HG02588 (cell line): ENCODE measurements around the gene ILF2.

Source experiments
- ATAC-seq: cut with Tn5 transposase; IDR thresholded peaks from one replicate; pipeline ENCODE4 v1.9.1; 2021; ENCODE audit warnings: mild to moderate bottlenecking, moderate library complexity; ENCODE audit not compliant: unreplicated experiment

The ILF2 gene

DNA sequence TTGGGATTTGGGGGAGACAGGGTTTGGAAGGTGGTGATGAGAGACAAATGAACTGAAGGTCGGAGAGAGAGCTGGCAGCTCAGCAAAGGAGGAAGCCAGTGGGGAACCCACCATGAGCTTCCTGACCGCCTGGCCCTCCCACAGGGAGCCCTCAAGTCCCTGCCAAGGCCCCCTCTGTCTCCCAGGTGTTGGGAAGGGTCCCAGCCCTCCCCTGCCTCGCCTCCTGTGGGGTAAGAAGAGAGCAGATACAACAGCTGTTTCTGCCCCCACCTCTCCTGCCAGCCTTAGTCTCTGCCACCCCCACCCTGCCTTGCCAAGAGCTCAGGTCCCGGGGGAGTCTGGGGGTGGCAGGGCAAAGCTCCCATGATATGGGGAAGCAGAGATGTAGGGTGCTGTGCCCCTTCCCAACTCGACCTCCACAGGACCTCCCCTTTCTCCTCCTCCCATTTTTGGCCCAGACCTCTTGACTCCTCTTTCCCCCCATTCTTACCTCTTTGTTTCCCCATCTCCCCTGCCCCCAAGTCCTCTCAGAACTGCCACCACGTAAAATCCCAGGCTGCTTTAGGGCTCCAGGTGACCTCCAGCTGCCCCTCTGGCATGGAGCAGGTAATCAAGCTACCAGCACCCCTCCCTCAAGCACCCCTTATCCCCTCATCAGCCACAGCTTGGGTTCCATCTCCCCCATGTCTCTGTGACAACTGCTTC, 42.0 kb downstream of the ILF2 start:
- ATAC-seq = no peak

DNA sequence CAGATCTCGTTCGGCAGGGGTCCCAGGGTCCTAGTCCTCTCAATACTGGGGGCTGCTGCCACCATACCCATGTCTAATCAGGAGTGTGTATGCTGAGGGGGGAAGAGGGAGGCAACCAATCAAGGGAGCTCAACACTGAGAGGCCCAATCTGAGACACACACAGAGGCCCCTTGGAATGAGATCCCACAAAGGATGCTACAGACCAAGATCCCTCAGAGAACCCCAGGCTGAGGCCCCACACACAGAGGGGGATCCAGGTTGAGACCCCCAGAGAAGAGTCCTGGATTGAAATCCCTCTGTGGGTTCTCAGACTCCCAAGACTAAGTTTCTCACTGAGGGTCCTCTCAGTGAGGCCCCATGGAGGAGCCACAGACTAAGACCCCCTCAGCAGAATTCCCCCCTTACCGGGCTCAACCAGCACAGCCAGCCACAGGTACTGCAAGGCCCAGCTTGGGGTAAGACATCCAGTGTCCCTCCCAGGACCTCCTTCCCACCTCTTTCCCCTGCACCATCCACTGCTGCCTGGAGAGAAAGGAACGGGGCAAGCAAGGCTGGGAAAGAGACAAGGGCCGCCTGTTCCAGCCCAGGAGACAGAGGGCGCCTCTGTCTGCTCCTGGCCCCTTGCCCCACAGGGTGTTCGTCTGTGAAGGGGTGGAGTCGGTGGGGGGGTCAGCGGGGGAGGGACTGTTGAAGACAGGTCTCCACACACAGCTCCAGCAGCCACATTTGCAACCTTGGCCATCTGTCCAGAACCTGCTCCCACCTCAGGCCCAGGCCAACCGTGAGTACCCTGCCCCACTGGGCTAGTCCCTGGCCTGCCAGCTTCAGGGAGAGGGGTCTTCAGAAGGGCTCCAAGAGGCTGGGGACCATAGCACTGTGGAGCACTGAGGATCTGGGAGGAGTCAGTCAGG, 42.8 kb downstream of the ILF2 start, which contains the start of gene S100A1:
S100A1 (plus strand) TSS at position 720 of the 912 bp plus-strand sequence. CDS start 2,088 bp downstream, outside the sequence.
- ATAC-seq = no peak

DNA sequence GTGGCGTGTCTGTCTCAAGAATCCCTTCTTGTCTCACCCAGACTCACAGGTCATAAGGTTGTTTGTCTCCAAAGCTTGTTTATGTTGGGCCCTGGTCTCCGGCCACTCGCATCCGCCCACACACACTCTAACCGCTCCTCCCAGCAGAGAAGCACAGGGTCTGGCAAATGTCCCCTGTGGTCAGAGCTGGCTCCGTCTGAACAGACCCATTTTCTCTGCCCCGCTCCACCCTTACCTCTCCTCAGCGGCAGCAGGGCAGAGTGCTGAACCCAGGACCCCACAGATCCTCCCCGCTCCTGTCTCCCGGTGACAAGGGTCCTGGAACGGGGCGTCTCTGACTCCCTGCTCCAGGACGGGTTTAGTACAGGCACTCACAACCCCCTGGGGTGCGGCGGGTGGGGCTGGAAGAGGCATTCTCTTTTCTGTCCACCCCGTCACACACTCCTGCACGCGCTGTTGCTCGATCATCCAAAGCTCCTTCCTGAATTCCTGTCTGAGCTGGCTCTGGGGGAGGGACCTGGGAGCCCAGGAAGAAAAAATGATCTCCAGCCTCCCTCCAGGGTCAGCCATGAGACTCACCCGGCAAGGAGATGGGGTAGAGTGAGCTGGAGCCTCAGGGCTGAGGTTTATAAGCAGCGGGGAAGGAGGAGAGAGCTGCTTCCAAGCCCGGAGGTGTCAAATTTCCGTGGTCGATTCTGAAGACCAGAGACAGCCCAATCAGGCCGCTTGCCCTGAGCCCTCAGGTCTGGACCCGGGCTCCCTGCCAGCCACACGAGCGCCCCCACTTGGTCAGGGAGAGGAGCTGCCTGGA, 43.7 kb downstream of the ILF2 start, which contains the start of gene S100A13:
S100A13 (minus strand) TSS at position 602 of the 811 bp plus-strand sequence. CDS start 1,033 bp downstream, outside the sequence.
- ATAC-seq = no peak

DNA sequence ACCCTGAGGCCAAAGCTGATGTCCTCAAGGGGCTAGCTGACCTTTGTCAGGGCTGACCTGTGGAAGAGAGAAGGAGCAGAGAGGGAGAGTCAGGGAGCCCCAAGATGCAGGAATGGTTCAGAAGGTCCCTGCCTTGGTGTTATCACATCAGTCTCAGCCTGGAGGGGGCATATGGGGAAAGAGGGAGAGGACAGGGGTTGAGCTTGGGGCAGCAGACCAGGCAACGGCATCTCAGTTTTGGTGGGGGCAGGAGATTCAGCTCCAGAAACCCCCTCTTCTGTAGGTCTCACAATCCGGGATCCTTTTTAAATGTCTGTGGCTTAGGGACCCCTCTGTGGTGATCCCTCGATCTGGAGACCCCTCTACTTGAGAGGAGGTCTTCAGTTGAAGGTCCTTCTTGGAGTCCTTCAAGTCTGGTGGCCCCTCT, 44.3 kb downstream of the ILF2 start:
- no peak for ATAC-seq

DNA sequence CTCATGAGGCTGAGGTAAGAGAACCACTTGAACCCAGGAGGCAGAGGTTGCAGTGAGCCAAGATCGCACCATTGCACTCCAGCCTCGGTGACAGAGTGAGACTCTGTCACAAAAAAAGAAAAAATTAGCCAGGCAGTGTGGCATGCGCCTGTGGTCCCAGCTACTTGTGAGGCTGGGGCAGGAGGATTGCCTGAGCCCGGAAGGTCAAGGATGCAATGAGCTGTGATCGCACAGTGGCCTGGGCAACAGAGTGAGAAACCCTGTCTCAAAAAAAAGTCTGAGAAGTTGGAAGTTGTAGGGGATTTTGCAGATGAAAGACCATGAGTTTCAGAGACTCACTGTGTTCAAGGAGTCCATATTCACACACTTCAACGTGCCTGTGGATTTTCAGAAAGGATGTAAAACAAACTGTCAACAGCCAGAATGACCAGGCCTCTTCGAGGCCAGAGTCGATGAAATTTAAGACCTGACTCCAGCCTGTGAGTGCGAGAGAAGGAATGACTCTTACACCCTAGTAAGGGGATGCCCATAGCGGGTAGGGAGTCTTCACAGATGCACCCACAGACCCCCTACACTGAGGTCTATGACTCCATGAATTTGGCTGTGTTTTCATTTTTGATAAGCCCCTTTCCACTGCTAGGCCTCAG, 45.7 kb downstream of the ILF2 start:
- ATAC-seq = no peak

DNA sequence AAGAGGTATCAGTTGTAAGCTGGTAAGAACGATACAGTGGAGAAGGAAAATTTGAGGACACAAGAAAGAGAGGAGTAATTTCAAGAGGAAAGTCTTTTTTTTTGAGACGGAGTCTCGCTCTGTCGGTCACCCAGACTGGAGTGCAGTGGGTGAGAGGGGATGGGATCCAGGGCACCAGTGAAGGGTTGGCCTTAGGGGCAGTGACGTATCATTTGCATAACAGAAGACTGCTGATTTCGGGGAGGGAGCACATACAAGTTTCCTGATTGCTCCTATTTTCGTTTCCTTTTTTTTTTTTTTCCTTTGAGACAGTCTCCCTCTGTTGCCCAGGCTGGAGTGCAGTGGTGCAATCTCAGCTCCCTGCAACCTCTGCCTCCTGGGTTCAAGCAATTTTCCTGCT, 47.7 kb downstream of the ILF2 start:
- ATAC-seq = no peak

DNA sequence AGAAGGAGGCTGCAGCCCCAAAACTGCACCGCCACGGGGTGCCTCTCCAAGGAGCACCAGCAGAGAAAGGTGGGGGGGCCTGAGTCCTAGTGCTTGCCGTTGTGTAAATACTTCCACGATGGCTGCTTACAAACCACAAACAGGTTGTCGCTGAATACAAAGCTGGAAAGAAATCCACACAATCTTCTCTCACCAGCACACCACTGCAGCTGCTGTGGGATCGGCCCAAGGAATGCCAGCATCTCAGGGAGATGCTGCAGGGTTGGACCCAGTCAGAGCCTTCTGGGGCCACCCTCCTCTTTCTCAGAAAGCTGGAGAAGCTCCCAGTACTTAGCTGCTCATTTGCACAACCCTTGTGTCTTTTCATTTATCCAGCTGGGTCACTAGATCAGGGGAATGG, 51.6 kb downstream of the ILF2 start:
- ATAC-seq = no peak

DNA sequence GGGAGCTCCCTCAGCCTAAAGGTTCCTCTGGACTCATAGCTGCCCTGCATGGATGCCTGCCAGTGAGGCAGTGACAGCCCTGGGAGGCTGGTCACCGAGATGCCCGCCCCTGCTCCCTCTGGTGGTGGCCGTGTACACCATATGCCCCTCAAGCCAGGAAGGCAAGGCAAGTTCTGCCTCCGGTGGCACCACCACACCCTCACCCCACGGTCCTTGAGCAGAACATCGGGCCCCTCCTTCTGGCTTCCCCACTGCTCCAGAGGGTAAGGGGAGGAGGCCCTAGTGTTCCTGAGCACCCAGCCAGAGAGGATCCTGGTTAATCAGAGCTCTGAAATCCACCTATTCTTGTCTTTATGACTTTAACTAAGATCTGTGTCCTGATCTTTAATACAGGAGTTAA, 53.1 kb downstream of the ILF2 start:
- no peak for ATAC-seq

DNA sequence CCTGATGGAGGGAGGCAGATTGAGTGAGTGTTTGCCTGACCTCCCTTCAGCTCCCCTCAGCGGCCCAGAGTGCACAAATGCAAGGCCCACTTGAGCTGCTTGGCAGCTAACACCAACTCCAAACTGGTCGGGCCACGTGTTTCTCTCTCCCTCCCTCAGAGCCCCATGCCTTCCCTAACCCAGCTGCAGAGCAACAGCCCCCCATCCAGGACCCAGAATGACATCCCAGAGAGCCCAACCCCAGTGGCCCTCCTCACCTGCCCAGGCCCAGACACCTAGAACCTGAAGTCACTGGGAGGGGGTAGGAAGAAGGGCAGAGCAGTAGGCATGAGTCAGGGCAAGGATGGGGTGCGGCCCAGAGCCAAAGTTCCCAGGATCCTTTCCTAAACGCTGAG, 53.9 kb downstream of the ILF2 start:
- no peak for ATAC-seq

DNA sequence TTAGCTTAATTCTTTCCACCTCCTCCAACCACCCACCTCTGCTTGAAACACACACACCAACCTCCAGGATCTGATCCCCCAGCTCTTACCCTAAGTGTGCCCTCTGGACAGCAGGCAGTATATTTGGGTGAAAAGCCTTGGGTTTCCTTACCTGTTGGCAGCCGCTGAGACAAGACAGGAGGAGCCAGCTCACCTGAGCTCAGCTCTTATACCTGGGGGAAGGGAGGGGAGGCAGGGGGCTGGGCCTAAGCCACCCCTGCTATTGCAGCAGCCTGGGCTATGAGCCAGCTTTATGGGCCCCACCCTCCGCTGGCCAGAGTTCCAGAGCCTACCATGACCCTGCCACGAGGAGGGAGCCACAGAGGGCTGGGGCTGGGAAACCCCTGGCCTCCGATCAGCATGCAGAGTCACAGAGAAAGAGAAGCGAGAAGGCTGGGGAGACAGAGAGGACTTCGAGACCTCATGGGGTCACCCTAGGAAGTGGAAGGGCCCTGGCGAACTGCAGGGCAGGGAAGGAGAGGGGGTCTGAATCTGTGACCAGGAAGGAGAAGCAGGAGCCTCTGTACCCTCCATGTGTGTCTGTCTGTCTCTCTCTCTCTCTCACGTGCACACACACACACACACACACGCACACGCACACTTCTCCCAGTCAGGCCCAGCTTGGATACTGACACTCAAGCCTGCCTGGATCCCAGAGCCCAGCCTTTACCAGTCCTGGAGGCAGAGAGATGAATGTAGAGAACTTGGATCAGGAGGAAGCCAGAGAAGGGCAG, 54.5 kb downstream of the ILF2 start, which contains the start of gene S100A14:
S100A14 (minus strand) TSS at position 182 of the 773 bp plus-strand sequence. CDS start 467 bp downstream, outside the sequence.
- no peak for ATAC-seq

DNA sequence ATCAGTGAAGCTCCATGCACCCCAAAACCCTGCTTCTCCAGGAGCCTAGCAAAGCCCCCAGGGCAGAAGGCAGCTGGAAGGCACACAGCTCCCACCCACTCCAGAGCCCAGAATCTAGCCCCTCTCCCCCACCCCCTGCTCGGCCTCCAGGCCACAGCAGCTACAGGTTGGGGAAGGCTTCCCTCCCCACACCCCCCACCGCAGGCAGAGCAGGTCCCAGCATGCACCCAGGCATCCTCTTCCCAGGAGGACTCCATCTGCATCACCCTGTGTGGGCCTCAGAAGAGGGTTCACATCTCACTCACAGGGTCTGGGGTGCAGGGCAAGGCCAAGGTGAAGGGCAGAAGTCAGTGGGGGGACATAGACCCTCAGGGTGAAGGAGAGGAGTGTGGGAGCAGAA, 55.4 kb downstream of the ILF2 start:
- no peak for ATAC-seq

DNA sequence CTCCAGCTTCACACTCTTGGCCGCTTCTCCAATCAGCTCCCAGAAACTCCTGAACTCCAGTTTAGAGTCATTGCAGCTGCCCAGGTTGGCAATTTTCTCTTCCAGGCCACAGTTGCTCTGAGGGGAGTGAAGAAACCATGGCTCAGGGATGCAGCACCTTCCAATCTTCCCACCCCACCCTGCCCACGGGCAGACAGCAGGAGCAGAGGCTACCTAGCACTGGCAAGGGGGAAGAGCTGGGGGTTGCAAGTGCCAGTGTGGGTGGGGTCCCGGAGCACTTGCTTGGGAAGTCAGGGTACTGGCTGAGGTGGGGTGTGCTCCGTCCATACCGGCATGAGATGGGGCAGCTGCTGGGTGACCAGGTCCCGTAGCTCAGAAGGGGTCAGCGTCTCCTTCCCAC, 55.9 kb downstream of the ILF2 start:
- no peak for ATAC-seq

DNA sequence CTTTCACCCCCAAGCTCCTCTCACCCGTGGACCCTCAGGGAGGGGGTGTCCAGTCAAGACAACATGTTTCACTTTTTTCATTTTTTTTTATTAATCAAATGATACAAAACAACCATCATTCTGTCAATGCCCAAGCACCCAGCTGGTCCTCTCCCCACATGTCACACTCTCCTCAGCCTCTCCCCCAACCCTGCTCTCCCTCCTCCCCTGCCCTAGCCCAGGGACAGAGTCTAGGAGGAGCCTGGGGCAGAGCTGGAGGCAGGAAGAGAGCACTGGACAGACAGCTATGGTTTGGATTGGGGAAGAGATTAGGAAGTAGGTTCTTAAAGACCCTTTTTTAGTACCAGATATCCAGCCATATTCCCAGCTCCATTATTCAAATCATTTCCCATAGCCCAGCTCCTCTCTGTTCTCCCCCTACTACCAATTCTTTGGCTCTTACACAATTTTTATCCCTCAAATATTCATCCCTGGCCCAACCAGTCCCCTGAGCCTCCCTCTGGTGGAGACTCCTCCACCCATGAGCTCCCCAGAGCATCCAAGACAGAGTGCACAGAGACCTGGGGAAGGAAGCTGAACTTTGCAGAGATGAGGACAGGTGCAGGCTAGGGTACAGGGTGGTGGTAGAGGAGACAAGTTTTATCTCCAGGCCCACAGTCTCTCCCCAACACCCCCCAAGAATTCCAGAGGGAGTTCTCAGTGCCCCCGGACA, 56.4 kb downstream of the ILF2 start:
- no peak for ATAC-seq

DNA sequence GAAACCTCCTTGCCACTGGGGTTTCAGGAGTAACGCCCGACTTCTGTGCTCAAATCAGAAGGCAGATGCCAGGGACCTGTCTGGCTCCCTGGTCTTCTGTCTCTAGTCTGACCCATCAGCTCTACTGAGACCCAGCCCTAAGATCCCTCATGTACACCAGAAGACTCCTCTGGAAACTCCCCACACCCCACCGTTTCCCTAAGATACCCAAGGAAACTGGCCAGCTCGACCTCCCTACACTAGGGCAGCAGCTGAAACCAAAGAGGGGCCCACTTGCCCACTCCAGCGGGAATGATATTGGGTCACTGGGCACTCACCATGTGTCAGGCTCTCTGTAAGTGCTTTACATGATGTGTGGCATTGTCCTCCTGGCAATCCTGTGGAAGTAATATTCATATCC, 57.4 kb downstream of the ILF2 start:
- no peak for ATAC-seq

DNA sequence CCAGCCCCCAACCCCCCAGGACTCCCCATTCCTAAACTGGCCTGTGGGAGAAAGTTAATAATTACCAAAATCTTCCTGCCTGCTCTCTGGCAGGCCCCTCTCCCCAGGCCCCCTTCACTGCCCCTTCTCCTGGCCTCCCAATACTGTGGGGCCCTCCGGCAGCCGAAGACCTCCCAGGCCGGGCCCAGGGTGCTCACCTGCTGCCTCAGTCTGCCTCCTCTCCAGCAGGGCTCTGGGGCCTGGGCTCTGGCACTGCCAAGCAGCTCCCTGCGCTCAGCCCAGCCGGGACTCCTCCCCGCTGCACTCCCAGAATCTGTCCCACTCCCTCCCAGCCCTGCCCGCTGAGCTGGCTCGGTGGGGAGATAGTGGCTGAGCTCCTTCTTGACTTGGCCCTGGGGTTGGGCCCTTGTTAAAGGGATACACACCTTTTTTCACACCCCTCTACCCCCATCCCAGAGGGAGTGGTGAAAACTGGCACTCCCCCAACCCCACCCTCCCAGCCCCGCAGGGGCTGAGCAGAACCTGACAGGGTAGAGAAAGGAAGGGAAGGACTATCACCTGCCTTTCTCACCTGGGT, 58.0 kb downstream of the ILF2 start, which contains the start of gene S100A16:
S100A16 (minus strand) TSS at position 383 of the 577 bp plus-strand sequence. CDS start 4,986 bp downstream, outside the sequence.
- ATAC-seq = no peak

DNA sequence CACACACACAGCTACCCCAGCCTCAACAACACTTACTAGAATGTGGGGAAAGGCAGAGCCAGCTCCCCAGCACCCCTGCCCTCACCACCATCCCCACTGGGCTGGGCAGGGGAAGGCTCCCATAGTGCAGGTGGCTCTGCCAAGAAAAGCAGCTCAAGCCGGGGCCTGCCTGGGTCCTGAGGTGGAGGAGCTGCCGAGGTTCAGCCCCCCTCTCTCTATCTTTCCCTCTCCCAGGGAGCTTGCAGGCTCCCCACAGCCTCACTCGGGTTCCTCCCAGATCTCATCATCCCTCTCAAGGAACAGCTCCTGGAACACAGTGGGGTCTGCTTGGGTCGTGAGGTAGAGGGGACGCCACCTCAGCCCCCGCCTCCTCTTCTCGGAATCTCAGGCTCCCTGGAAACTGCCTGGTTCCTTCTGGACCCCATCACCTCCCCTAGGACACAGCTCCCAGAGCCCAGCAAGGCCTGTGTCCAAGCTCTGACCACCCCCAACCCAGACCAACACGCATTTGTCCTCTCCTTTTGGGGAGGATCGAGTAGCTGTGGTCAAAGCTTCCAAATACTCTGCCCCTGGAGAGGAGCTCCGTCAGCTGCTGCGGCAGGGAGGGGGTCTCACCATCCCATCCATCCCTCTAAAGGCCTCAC, 58.6 kb downstream of the ILF2 start:
- ATAC-seq = no peak
